Tibial nerve (tissue), 4 donors: ENCODE measurements around the gene PWP2.
"Not testable (repeated sequence)": the region's sequence is repeated elsewhere in the genome, so short reads cannot be mapped to it uniquely, and the experiment has no call there.

Experiments used
- CTCF ChIP-seq, 5 experiments: fragments of 200-600 bp in 3 of 5; fragments of 450-650 bp in 2 of 5; sonication (generic) in 3 of 5; IDR thresholded peaks; one replicate each; pipeline ENCODE4 v1.5.1; 2016 to 2019; ENCODE audit warnings: antibody characterized with exemption in 5 of 5, mild to moderate bottlenecking in 3 of 5, moderate library complexity in 2 of 5
- EP300 ChIP-seq, 2 donors: sonication (generic); formaldehyde crosslinking; IDR thresholded peaks; one replicate each; pipeline ENCODE4 v1.6.1; 2017; ENCODE audit warnings: antibody characterized with exemption in 2 of 2, mild to moderate bottlenecking in 1 of 2
- POLR2A ChIP-seq, 2 donors: fragments of 450-650 bp; IDR thresholded peaks; one replicate each; pipeline ENCODE4 v1.6.1; 2017; ENCODE audit warnings: antibody characterized with exemption in 2 of 2, mild to moderate bottlenecking in 2 of 2, moderate library complexity in 2 of 2

- TF ChIP-seq CTCF, POLR2A, EP300 (IDR thresholded peaks at IDR 0.05): not testable (repeated sequence)
Measured at GRCh38 chr21:44170863-44171262, 63.7 kb downstream of the PWP2 start.
